Breast epithelium (tissue), 4 donors: ENCODE measurements around the gene IFNA4. TPM values are rescaled to one million over a fixed set of nuclear protein-coding genes. Genes with fewer than 3 reads are reported as not detected.
"Not testable (repeated sequence)": the region's sequence is repeated elsewhere in the genome, so short reads cannot be mapped to it uniquely, and the experiment has no call there.

Experiments
- DNase-seq, 2 donors: peaks; one replicate each; pipeline ENCODE4 v3.0.0-alpha.2; 2019; ENCODE audit warnings: low spot score in 2 of 2
- H3K27ac ChIP-seq, 2 donors: fragments of 200-600 bp; sonication (generic) in 1 of 2; one replicate each; pipeline ENCODE4 v1.5.1; 2016 to 2019; ENCODE audit warnings: mild to moderate bottlenecking in 1 of 2
- H3K27me3 ChIP-seq, 2 donors: fragments of 200-600 bp; sonication (generic) in 1 of 2; one replicate each; pipeline versions ENCODE4 v1.5.1 to v1.6.0; 2017 to 2019; ENCODE audit warnings: control low read depth in 1 of 2, mild to moderate bottlenecking in 1 of 2
- H3K36me3 ChIP-seq: fragments of 200-600 bp; one replicate; pipeline ENCODE4 v1.5.1; 2019
- H3K4me1 ChIP-seq, 2 donors: fragments of 200-600 bp; sonication (generic); one replicate each; pipeline ENCODE4 v1.5.1; 2016 to 2019; ENCODE audit warnings: control low read depth in 1 of 2
- H3K4me3 ChIP-seq, 3 donors: fragments of 200-600 bp; sonication (generic); 1 replicate in 2 of 3; 2 replicates in 1 of 3; pipeline ENCODE4 v1.5.1; 2016 to 2019; ENCODE audit warnings: mild to moderate bottlenecking in 3 of 3, moderate library complexity in 2 of 3
- H3K9me3 ChIP-seq, 2 donors: fragments of 200-600 bp; sonication (generic) in 1 of 2; one replicate each; pipeline ENCODE4 v1.5.1; 2016 to 2019; ENCODE audit warnings: control low read depth in 1 of 2
- CTCF ChIP-seq, 3 donors: fragments of 450-650 bp; IDR thresholded peaks; one replicate each; pipeline ENCODE4 v1.5.1; 2016 to 2017; ENCODE audit warnings: antibody characterized with exemption in 3 of 3, mild to moderate bottlenecking in 3 of 3, moderate library complexity in 3 of 3
- POLR2A ChIP-seq: fragments of 450-650 bp; IDR thresholded peaks from one replicate; pipeline ENCODE4 v1.6.1; 2016; ENCODE audit warnings: antibody characterized with exemption, mild to moderate bottlenecking, moderate library complexity
- POLR2AphosphoS5 ChIP-seq, 3 donors: sonication (generic); formaldehyde crosslinking; IDR thresholded peaks; one replicate each; pipeline ENCODE4 v1.6.1; 2017; ENCODE audit warnings: antibody characterized with exemption in 3 of 3
- intact Hi-C: fragments of 100-400 bp; cut with DNase I; formaldehyde crosslinking; loops from one replicate; pipeline ENCODE4 v1.15.1; 2023; ENCODE audit warnings: low total_unique reads
- total RNA-seq, 3 donors: library from RNA; depleted of rRNA; stranded (reverse); fragments of >200 nt; gene quantifications; one replicate each; pipeline ENCODE4 v1.1.0, GENCODE V29; 2016

The IFNA4 gene
- not detected for total RNA-seq

GRCh38 chr9:21187487-21187886, at the start of gene IFNA4:
Gene IFNA4 (minus strand): TSS chr9:21187587. CDS start chr9:21187531, 56 bp downstream.
- DNase-seq, H3K27ac ChIP-seq, intact Hi-C loops, H3K4me1 ChIP-seq, H3K4me3 ChIP-seq, H3K36me3 ChIP-seq, H3K27me3 ChIP-seq, H3K9me3 ChIP-seq: not testable (repeated sequence)

GRCh38 chr9:21236360-21236714, 49.0 kb upstream of the IFNA4 start:
- H3K4me1 ChIP-seq, H3K27ac ChIP-seq, H3K4me3 ChIP-seq, H3K27me3 ChIP-seq, DNase-seq, H3K36me3 ChIP-seq, H3K9me3 ChIP-seq, intact Hi-C loops: not testable (repeated sequence)

- H3K27ac ChIP-seq, H3K9me3 ChIP-seq, H3K4me1 ChIP-seq, H3K4me3 ChIP-seq, H3K27me3 ChIP-seq, H3K36me3 ChIP-seq, intact Hi-C loops, DNase-seq: not testable (repeated sequence)
- peak in 2 of 3 donors; percentile 22 to 34 for TF ChIP-seq CTCF (IDR thresholded peaks at IDR 0.05)
Observed at GRCh38 chr9:21235468-21236359, 48.3 kb upstream of the IFNA4 start.

GRCh38 chr9:21234153-21234687, 46.8 kb upstream of the IFNA4 start:
- TF ChIP-seq CTCF (IDR thresholded peaks at IDR 0.05) (no peak), POLR2AphosphoS5 (IDR thresholded peaks at IDR 0.05) (no peak), POLR2A (no peak)
- no peaks in the 10 kb centered on the region for H3K9me3 ChIP-seq
- DNase-seq, result no peak
- H3K4me1 ChIP-seq, result no peaks in the 10 kb centered on the region
- no peaks in the 10 kb centered on the region for H3K27me3 ChIP-seq
- no peak overlapping the region for H3K27ac ChIP-seq
- intact Hi-C loops, result no loop called here
- no peak overlapping the region for H3K4me3 ChIP-seq
- no peaks in the 10 kb centered on the region for H3K36me3 ChIP-seq

GRCh38 chr9:21233258-21233657, 45.9 kb upstream of the IFNA4 start:
- no peaks in the 10 kb centered on the region for H3K9me3 ChIP-seq
- intact Hi-C loops, result no loop called here
- H3K36me3 ChIP-seq, result no peaks in the 10 kb centered on the region
- no peak for DNase-seq
- H3K4me3 ChIP-seq, result no peak overlapping the region
- no peaks in the 10 kb centered on the region for H3K27me3 ChIP-seq
- no peak for TF ChIP-seq CTCF (IDR thresholded peaks at IDR 0.05)
- no peak for TF ChIP-seq POLR2AphosphoS5 (IDR thresholded peaks at IDR 0.05)
- no peak for TF ChIP-seq POLR2A
- H3K27ac ChIP-seq, result no peak overlapping the region
- no peaks in the 10 kb centered on the region for H3K4me1 ChIP-seq

- TF ChIP-seq POLR2A, result no peak
- no peak for TF ChIP-seq POLR2AphosphoS5 (IDR thresholded peaks at IDR 0.05)
- no peak for TF ChIP-seq CTCF (IDR thresholded peaks at IDR 0.05)
- Histone ChIP-seq H3K36me3 (no peaks in the 10 kb centered on the region), H3K27ac (no peak within 1 kb of the TSS), H3K27me3 (no peaks in the 10 kb centered on the region), H3K4me1 (no peaks in the 10 kb centered on the region), H3K9me3 (no peaks in the 10 kb centered on the region), H3K4me3 (no peak within 1 kb of the TSS)
- intact Hi-C loops, result no loop called here
- no peak for DNase-seq
Observed at GRCh38 chr9:21228122-21228521, 40.7 kb upstream of the IFNA4 start, which contains the start of gene IFNA17. Gene IFNA17 (minus strand): TSS chr9:21228222. CDS start chr9:21228173, 49 bp downstream.

- H3K9me3 ChIP-seq, H3K4me3 ChIP-seq, intact Hi-C loops, H3K27ac ChIP-seq, H3K27me3 ChIP-seq, DNase-seq, H3K4me1 ChIP-seq, H3K36me3 ChIP-seq: not testable (repeated sequence)
Observed at GRCh38 chr9:21217211-21217610, 29.8 kb upstream of the IFNA4 start, which contains the start of gene IFNA16. Gene IFNA16 (minus strand): TSS chr9:21217311. CDS start chr9:21217305, 6 bp downstream.

- H3K27ac ChIP-seq, H3K9me3 ChIP-seq, H3K4me3 ChIP-seq, intact Hi-C loops, H3K4me1 ChIP-seq, DNase-seq, H3K36me3 ChIP-seq, H3K27me3 ChIP-seq: not testable (repeated sequence)
Observed at GRCh38 chr9:21213411-21214326, 26.3 kb upstream of the IFNA4 start.
